ENCODE results near the gene RRP8.

GRCh38 chr11:6629892-6630631 lies 26.6 kb upstream of the RRP8 start:
- TF ChIP-seq CTCF (IDR thresholded peaks at IDR 0.05 in 8 of 11, conservative IDR thresholded peaks at IDR 0.05 in 3 of 11), result no peak
- peak in 1 of 3 donors; percentile 38 for TF ChIP-seq POLR2AphosphoS5 (IDR thresholded peaks at IDR 0.05)
